ENCODE data around the gene PRPF8. TPM values are rescaled to one million over a fixed set of nuclear protein-coding genes. Genes with fewer than 3 reads are reported as not detected.
A peak's percentile ranks its signal among the peaks of the same experiment; 100 is the strongest.
"Not testable (repeated sequence)": the region's sequence is repeated elsewhere in the genome, so short reads cannot be mapped to it uniquely, and the experiment has no call there.

The PRPF8 gene
- total RNA-seq, 1 donor from 2014 or later, result 247 TPM

DNA sequence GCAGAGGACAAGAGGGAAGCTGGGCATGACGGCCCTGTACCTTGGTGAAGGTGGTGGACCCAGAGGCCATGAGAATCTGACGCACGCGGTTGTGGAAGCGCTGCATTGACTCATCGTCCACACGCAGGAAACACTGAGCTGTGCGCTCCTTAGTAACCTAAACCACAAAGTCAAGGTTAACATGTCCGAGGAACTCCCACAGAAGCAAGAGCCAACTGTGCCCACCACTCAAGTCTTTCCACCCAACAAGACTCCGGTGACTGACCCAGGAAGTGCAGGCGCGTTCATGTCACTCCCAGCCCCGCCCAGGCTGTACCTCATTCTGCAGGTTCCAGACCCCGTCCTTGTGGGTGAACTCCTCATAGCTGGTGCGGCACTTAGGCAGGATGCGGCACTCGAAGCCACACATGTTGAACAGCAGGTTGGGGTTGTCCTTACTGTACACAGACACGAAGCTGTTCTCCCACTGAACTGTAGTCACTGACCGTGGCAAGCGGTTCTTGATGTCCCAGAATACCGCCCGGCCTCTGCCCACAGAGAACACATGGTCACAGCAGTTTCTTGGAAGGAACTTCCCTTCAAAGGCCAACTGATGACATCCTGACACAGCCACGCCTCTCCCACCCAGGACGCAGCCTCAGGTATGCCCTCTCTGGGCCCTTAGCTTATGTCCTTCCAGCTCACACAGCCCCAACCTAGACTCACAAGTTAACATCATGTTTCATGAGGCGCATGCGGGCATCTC, 11.5 kb downstream of the PRPF8 start:
- TF ChIP-seq POLR2A (IDR thresholded peaks at IDR 0.05) (no peak), CTCF (IDR thresholded peaks at IDR 0.05) (no peak), POLR2AphosphoS5 (IDR thresholded peaks at IDR 0.05; ENCODE audit: insufficient read depth in 1 of 2, low read depth in 1 of 2) (peak in 1 of 2 donors; percentile 12)
- intact Hi-C loops (cut with DNase I), result loop anchor here (10.0 kb wide), 1 partner anchor 192 kb away; no protein-coding TSS in a partner anchor
- DNase-seq (ENCODE audit: extremely low spot score in 2 of 2), result no peak
- peaks cover 7 to 90% of the 10 kb centered on the region in 2 donors for H3K36me3 ChIP-seq
- H3K4me1 ChIP-seq, result peaks cover 11% of the 10 kb centered on the region
- H3K27me3 ChIP-seq, result no peaks in the 10 kb centered on the region
- no peak overlapping the region for H3K4me3 ChIP-seq
- no peaks in the 10 kb centered on the region for H3K9me3 ChIP-seq
- H3K27ac ChIP-seq, result no peak overlapping the region

DNA sequence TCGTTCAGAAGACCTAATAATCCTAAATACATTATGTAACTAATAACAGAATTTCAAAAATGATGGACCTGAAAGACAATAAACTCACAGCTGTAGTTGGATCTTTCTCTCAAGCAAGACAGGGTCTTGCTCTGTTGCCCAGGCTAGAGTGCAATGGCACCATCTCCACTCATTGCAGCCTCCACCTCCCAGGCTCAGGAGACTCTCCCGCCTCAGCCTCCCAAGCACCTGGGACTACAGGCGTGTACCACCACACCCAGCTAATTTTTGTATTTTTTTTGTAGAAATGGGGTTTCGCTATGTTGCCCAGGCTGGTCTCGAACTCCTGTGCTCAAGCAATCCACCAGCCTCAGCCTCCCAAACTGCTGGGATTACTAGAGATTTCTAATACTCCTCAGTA, 20.7 kb downstream of the PRPF8 start:
- H3K27ac ChIP-seq; DNase-seq (ENCODE audit: extremely low spot score in 2 of 2); H3K4me3 ChIP-seq; H3K4me1 ChIP-seq; H3K9me3 ChIP-seq; H3K27me3 ChIP-seq; intact Hi-C loops (cut with DNase I): not testable (repeated sequence)
- H3K36me3 ChIP-seq, result peaks cover 9 to 73% of the 10 kb centered on the region in 2 donors

- Histone ChIP-seq H3K27me3 (no peaks in the 10 kb centered on the region), H3K27ac (no peak overlapping the region), H3K9me3 (no peaks in the 10 kb centered on the region), H3K4me1 (no peaks in the 10 kb centered on the region), H3K36me3 (peaks cover 7 to 88% of the 10 kb centered on the region in 2 donors), H3K4me3 (no peak overlapping the region)
- intact Hi-C loops (cut with DNase I), result no loop called here
- TF ChIP-seq POLR2A (IDR thresholded peaks at IDR 0.05) (no peak), CTCF (IDR thresholded peaks at IDR 0.05) (no peak), POLR2AphosphoS5 (IDR thresholded peaks at IDR 0.05; ENCODE audit: insufficient read depth in 1 of 2, low read depth in 1 of 2) (no peak)
- DNase-seq (ENCODE audit: extremely low spot score in 2 of 2), result no peak
These were observed 23.6 kb downstream of the PRPF8 start for GRCh38 chr17:1661045-1661444.

GRCh38 chr17:1658100-1658499, 26.6 kb downstream of the PRPF8 start:
- intact Hi-C loops (cut with DNase I), result no loop called here
- H3K36me3 ChIP-seq, result peaks cover 7 to 100% of the 10 kb centered on the region in 2 donors

DNA sequence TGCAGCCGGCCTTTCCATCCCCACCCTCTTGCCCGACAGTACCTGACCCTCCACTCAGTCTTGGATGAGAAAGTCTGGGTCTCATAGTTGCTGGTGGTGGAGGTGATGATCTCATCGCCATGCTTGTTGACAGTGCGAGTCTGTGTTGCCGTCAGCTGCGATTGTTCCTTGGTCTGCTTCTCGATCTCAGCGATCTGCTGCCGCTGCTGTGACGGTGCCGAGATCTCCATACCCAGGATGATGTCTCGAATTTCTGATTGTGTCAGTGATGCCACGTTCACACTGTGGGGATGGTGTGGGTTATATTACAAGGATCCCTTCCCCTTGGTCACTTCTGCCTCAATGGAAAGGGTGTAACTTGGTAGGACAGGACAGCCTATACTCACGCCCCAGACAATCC, 30.9 kb downstream of the PRPF8 start:
- H3K4me1 ChIP-seq, result peaks cover 18% of the 10 kb centered on the region
- H3K27ac ChIP-seq, result no peak overlapping the region
- no peak overlapping the region for H3K4me3 ChIP-seq
- H3K36me3 ChIP-seq, result peaks cover 0 to 87% of the 10 kb centered on the region in 2 donors
- TF ChIP-seq POLR2A (IDR thresholded peaks at IDR 0.05) (no peak), POLR2AphosphoS5 (IDR thresholded peaks at IDR 0.05; ENCODE audit: insufficient read depth in 1 of 2, low read depth in 1 of 2) (no peak), CTCF (IDR thresholded peaks at IDR 0.05) (no peak)
- intact Hi-C loops (cut with DNase I), result no loop called here
- no peaks in the 10 kb centered on the region for H3K27me3 ChIP-seq
- DNase-seq (ENCODE audit: extremely low spot score in 2 of 2), result no peak
- no peaks in the 10 kb centered on the region for H3K9me3 ChIP-seq

More at GRCh38 chr17:1658100-1658499, 26.6 kb downstream of the PRPF8 start:
- TF ChIP-seq POLR2A (IDR thresholded peaks at IDR 0.05), result no peak
- no peak for TF ChIP-seq POLR2AphosphoS5 (IDR thresholded peaks at IDR 0.05; ENCODE audit: insufficient read depth in 1 of 2, low read depth in 1 of 2)
- TF ChIP-seq CTCF (IDR thresholded peaks at IDR 0.05), result no peak
- Histone ChIP-seq H3K27me3 (no peaks in the 10 kb centered on the region), H3K4me3 (no peak overlapping the region), H3K27ac (no peak overlapping the region), H3K4me1 (no peaks in the 10 kb centered on the region), H3K9me3 (no peaks in the 10 kb centered on the region)
- no peak for DNase-seq (ENCODE audit: extremely low spot score in 2 of 2)

DNA sequence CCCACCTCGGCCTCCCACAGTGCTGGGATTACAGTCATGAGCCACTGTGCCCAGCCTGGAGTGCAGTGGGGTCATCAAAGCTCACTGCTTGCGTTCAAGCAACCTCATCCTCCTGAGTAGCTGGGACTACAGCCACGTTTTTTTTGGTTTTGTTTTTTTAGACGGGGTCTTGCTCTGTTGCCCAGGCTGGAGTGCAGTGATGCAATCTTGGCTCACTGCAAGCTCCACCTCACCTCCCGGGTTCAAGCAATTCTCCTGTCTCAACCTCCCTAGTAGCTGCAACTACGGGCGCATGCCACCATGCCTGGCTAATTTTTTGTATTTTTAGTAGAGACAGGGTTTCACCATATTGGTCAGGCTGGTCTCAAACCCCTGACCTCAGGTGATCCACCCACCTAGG, 31.9 kb downstream of the PRPF8 start:
- H3K9me3 ChIP-seq; H3K4me3 ChIP-seq; H3K27ac ChIP-seq; H3K27me3 ChIP-seq; intact Hi-C loops (cut with DNase I); DNase-seq (ENCODE audit: extremely low spot score in 2 of 2): not testable (repeated sequence)
- peaks cover 0 to 78% of the 10 kb centered on the region in 2 donors for H3K36me3 ChIP-seq
- H3K4me1 ChIP-seq, result peaks cover 27% of the 10 kb centered on the region
